HEK293 (cell line): Measurements from ENCODE around the gene HOXA6.

ENCODE experiments used
- CTCF ChIP-seq: fragments of 450-650 bp; formaldehyde crosslinking; IDR thresholded peaks from 2 replicates; pipeline ENCODE4 v1.5.1; 2016; ENCODE audit warnings: missing biosample characterization, missing genetic modification characterization
- EGR2 ChIP-seq: fragments of 450-650 bp; formaldehyde crosslinking; IDR thresholded peaks from 2 replicates; pipeline ENCODE4 v1.5.1; 2016; ENCODE audit warnings: low read depth, missing biosample characterization, missing genetic modification characterization
- FEZF1 ChIP-seq: fragments of 450-650 bp; formaldehyde crosslinking; IDR thresholded peaks from 2 replicates; pipeline ENCODE4 v1.5.1; 2016; ENCODE audit warnings: missing biosample characterization, missing genetic modification characterization
- HOXA7 ChIP-seq: sonication (generic); formaldehyde crosslinking; IDR thresholded peaks from 2 replicates; pipeline ENCODE4 v1.8.1; 2022; ENCODE audit warnings: missing genetic modification reagents, borderline replicate concordance
- MYNN ChIP-seq: fragments of 450-650 bp; formaldehyde crosslinking; IDR thresholded peaks from 2 replicates; pipeline ENCODE4 v1.5.1; 2016; ENCODE audit warnings: missing biosample characterization, missing genetic modification characterization, borderline replicate concordance
- OSR2 ChIP-seq: fragments of 450-650 bp; formaldehyde crosslinking; IDR thresholded peaks from 2 replicates; pipeline ENCODE4 v1.5.1; 2016; ENCODE audit warnings: missing biosample characterization, missing genetic modification characterization
- REST ChIP-seq: fragments of 450-650 bp; formaldehyde crosslinking; IDR thresholded peaks from 2 replicates; pipeline ENCODE4 v1.5.1; 2016; ENCODE audit warnings: missing biosample characterization, missing genetic modification characterization
- SCRT1 ChIP-seq: fragments of 450-650 bp; formaldehyde crosslinking; IDR thresholded peaks from 2 replicates; pipeline ENCODE4 v1.5.1; 2016; ENCODE audit warnings: missing biosample characterization, missing genetic modification characterization, borderline replicate concordance
- SP2 ChIP-seq: fragments of 450-650 bp; formaldehyde crosslinking; IDR thresholded peaks from 2 replicates; pipeline ENCODE4 v1.5.1; 2016; ENCODE audit warnings: missing biosample characterization, missing genetic modification characterization
- ZBTB1 ChIP-seq: fragments of 450-650 bp; formaldehyde crosslinking; IDR thresholded peaks from 2 replicates; pipeline ENCODE4 v1.5.1; 2016; ENCODE audit warnings: missing biosample characterization, missing genetic modification characterization
- ZBTB10 ChIP-seq: fragments of 450-650 bp; formaldehyde crosslinking; IDR thresholded peaks from 2 replicates; pipeline ENCODE4 v1.5.1; 2016; ENCODE audit warnings: missing biosample characterization, missing genetic modification characterization
- ZBTB48 ChIP-seq: fragments of 450-650 bp; formaldehyde crosslinking; IDR thresholded peaks from 2 replicates; pipeline ENCODE4 v1.5.1; 2016; ENCODE audit warnings: missing biosample characterization, missing genetic modification characterization
- ZBTB6 ChIP-seq: fragments of 450-650 bp; formaldehyde crosslinking; IDR thresholded peaks from 2 replicates; pipeline ENCODE4 v1.5.1; 2017; ENCODE audit warnings: missing biosample characterization, missing genetic modification characterization
- ZNF223 ChIP-seq: fragments of 450-650 bp; formaldehyde crosslinking; IDR thresholded peaks from 2 replicates; pipeline ENCODE4 v1.5.1; 2016; ENCODE audit warnings: missing biosample characterization, missing genetic modification characterization
- ZNF239 ChIP-seq: fragments of 450-650 bp; formaldehyde crosslinking; IDR thresholded peaks from 2 replicates; pipeline ENCODE4 v1.5.1; 2016; ENCODE audit warnings: missing biosample characterization, missing genetic modification characterization
- ZNF548 ChIP-seq: fragments of 450-650 bp; formaldehyde crosslinking; IDR thresholded peaks from 2 replicates; pipeline ENCODE4 v1.5.1; 2016; ENCODE audit warnings: missing biosample characterization, missing genetic modification characterization
- ZNF558 ChIP-seq: fragments of 450-650 bp; formaldehyde crosslinking; IDR thresholded peaks from 2 replicates; pipeline ENCODE4 v1.5.1; 2016; ENCODE audit warnings: missing biosample characterization, missing genetic modification characterization
- ZNF639 ChIP-seq: fragments of 450-650 bp; formaldehyde crosslinking; IDR thresholded peaks from 2 replicates; pipeline ENCODE4 v1.5.1; 2016; ENCODE audit warnings: missing biosample characterization, missing genetic modification characterization
- ZNF664 ChIP-seq: fragments of 450-650 bp; formaldehyde crosslinking; IDR thresholded peaks from 2 replicates; pipeline ENCODE4 v1.5.1; 2016; ENCODE audit warnings: missing biosample characterization, missing genetic modification characterization
- ZNF76 ChIP-seq: fragments of 450-650 bp; formaldehyde crosslinking; IDR thresholded peaks from 2 replicates; pipeline ENCODE4; 2016; ENCODE audit warnings: low read depth, missing biosample characterization, missing genetic modification characterization, borderline replicate concordance
- ZNF791 ChIP-seq: fragments of 450-650 bp; formaldehyde crosslinking; IDR thresholded peaks from 2 replicates; pipeline ENCODE4 v1.5.1; 2016; ENCODE audit warnings: missing biosample characterization, missing genetic modification characterization
- ZSCAN16 ChIP-seq: fragments of 450-650 bp; formaldehyde crosslinking; IDR thresholded peaks from 2 replicates; pipeline ENCODE4 v1.5.1; 2016; ENCODE audit warnings: missing biosample characterization, missing genetic modification characterization
- TF ChIP-seq, protein P1 (sequence below): fragments of 450-650 bp; formaldehyde crosslinking; IDR thresholded peaks from 2 replicates; pipeline ENCODE4 v1.5.1; 2016; ENCODE audit warnings: missing biosample characterization, missing genetic modification characterization
- TF ChIP-seq, protein P2 (sequence below): fragments of 450-650 bp; formaldehyde crosslinking; IDR thresholded peaks from 2 replicates; pipeline ENCODE4 v1.5.1; 2016; ENCODE audit warnings: missing biosample characterization, missing genetic modification characterization

HOXA6 gene

GRCh38 chr7:27165996-27166530, 18.5 kb upstream of the HOXA6 start (continued):
- TF ChIP-seq, protein P1, sequence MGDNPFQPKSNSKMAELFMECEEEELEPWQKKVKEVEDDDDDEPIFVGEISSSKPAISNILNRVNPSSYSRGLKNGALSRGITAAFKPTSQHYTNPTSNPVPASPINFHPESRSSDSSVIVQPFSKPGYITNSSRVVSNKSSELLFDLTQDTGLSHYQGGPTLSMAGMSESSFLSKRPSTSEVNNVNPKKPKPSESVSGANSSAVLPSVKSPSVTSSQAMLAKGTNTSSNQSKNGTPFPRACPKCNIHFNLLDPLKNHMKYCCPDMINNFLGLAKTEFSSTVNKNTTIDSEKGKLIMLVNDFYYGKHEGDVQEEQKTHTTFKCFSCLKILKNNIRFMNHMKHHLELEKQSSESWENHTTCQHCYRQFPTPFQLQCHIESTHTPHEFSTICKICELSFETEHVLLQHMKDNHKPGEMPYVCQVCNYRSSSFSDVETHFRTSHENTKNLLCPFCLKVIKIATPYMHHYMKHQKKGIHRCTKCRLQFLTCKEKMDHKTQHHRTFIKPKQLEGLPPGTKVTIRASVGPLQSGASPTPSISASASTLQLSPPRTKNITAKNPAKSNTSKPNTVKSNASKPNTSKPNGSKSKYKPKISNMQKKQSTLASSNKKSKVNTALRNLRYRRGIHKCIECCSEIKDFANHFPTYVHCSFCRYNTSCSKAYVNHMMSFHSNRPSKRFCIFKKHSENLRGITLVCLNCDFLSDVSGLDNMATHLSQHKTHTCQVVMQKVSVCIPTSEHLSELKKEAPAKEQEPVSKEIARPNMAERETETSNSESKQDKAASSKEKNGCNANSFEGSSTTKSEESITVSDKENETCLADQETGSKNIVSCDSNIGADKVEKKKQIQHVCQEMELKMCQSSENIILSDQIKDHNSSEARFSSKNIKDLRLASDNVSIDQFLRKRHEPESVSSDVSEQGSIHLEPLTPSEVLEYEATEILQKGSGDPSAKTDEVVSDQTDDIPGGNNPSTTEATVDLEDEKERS (tag by site-specific recombination), result no peak
- no peak for TF ChIP-seq ZNF639
- TF ChIP-seq ZNF664, result peak; percentile 2; the same call in 1 of the 2 replicates
- 0 out of 2 replicates have a peak, but pooled peaks have one; percentile 5 for TF ChIP-seq SCRT1 (tag by site-specific recombination)
- TF ChIP-seq ZBTB6 (tag by site-specific recombination), result no peak
- TF ChIP-seq ZBTB48 (tag by site-specific recombination), result peak; percentile 47
- TF ChIP-seq ZNF791, result no peak
- TF ChIP-seq, protein P2, sequence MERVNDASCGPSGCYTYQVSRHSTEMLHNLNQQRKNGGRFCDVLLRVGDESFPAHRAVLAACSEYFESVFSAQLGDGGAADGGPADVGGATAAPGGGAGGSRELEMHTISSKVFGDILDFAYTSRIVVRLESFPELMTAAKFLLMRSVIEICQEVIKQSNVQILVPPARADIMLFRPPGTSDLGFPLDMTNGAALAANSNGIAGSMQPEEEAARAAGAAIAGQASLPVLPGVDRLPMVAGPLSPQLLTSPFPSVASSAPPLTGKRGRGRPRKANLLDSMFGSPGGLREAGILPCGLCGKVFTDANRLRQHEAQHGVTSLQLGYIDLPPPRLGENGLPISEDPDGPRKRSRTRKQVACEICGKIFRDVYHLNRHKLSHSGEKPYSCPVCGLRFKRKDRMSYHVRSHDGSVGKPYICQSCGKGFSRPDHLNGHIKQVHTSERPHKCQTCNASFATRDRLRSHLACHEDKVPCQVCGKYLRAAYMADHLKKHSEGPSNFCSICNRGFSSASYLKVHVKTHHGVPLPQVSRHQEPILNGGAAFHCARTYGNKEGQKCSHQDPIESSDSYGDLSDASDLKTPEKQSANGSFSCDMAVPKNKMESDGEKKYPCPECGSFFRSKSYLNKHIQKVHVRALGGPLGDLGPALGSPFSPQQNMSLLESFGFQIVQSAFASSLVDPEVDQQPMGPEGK (tag by site-specific recombination), result no peak
- peak; percentile 17; the same call in 1 of the 2 replicates for TF ChIP-seq ZBTB10 (tag by site-specific recombination)
- peak; percentile 99 for TF ChIP-seq OSR2
- no peak for TF ChIP-seq ZNF223 (tag by site-specific recombination)
- 0 out of 2 replicates have a peak, but pooled peaks have one; percentile 5 for TF ChIP-seq ZSCAN16 (tag by site-specific recombination)
- TF ChIP-seq ZNF548 (tag by site-specific recombination), result no peak
- no peak; the same call in 1 of the 2 replicates for TF ChIP-seq REST (tag by site-specific recombination)
- no peak; the same call in 1 of the 2 replicates for TF ChIP-seq FEZF1 (tag by site-specific recombination)
- TF ChIP-seq HOXA7 (CRISPR knock-in tag), result no peak
- TF ChIP-seq ZNF76 (tag by site-specific recombination), result 0 out of 2 replicates have a peak, but pooled peaks have one; percentile 45
- no peak for TF ChIP-seq EGR2 (tag by site-specific recombination)
- TF ChIP-seq MYNN (tag by site-specific recombination), result no peak
- TF ChIP-seq SP2, result no peak
- TF ChIP-seq CTCF (tag by site-specific recombination), result 0 out of 2 replicates have a peak, but pooled peaks have one; percentile 9
- TF ChIP-seq ZNF558 (tag by site-specific recombination), result no peak
- no peak; the same call in 1 of the 2 replicates for TF ChIP-seq ZBTB1 (tag by site-specific recombination)
- TF ChIP-seq ZNF239 (tag by site-specific recombination), result no peak
